ENCODE measurements around the gene POLR3E. TPM values are rescaled to one million over a fixed set of nuclear protein-coding genes. Genes with fewer than 3 reads are reported as not detected.
"Not testable (repeated sequence)": the region's sequence is repeated elsewhere in the genome, so short reads cannot be mapped to it uniquely, and the experiment has no call there.

Gene POLR3E
- total RNA-seq, 1 donor from 2014 or later, result 58.3 TPM

GRCh38 chr16:22335668-22336246 lies 38.5 kb downstream of the POLR3E start:
- no peak for DNase-seq (ENCODE audit: low spot score)

GRCh38 chr16:22336581-22336980 lies 39.4 kb downstream of the POLR3E start:
- no peak for DNase-seq (ENCODE audit: low spot score)

DNA sequence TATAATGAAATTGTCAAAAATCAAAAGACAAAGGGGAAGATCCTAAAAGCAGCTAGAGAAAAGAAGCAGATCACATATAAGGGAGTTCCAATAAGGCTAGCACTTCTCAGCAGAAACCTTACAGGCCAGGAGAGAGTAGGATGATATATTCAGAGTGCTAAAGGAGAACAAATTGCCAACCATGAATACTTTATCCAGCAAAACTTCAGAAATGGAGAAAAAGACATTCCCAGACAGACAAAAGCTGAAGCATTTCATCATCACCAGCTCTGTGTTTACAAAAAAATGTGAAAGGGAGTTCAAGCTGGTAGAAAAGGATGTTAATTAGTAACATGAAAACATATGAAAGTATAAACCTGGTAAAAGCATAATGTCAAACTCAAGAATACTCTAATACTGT lies 39.8 kb downstream of the POLR3E start:
- no peak for DNase-seq (ENCODE audit: low spot score)

GRCh38 chr16:22337849-22338635 lies 40.8 kb downstream of the POLR3E start:
- no peak for DNase-seq (ENCODE audit: low spot score)

DNA sequence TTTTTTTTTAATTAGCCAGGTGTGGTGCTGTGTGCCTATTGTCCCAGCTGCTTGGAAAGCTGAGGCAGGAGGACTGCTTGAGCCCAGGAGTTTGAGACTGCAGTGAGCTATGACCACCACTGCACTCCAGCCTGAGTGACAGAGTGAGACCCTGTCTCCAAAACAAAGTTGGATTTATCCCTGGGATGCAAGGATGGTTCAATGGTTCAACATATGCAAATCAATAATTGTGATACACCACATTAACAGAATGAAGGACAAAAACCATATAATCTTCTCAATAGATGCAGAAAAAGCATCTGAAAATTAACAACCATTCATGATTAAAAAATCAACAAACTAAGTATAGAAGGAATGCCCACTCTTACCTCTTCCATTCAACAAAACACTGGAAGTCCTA lies 43.7 kb downstream of the POLR3E start:
- no peak for DNase-seq (ENCODE audit: low spot score)

GRCh38 chr16:22342082-22342481 lies 44.9 kb downstream of the POLR3E start:
- no peak for DNase-seq (ENCODE audit: low spot score)

GRCh38 chr16:22346483-22346882 lies 49.3 kb downstream of the POLR3E start:
- DNase-seq (ENCODE audit: low spot score), result peak; percentile 20

- DNase-seq (ENCODE audit: low spot score), result no peak
Measured at GRCh38 chr16:22347100-22347820, 50.1 kb downstream of the POLR3E start.

- DNase-seq (ENCODE audit: low spot score), result no peak
Measured at GRCh38 chr16:22348291-22348690, 51.1 kb downstream of the POLR3E start.

DNA sequence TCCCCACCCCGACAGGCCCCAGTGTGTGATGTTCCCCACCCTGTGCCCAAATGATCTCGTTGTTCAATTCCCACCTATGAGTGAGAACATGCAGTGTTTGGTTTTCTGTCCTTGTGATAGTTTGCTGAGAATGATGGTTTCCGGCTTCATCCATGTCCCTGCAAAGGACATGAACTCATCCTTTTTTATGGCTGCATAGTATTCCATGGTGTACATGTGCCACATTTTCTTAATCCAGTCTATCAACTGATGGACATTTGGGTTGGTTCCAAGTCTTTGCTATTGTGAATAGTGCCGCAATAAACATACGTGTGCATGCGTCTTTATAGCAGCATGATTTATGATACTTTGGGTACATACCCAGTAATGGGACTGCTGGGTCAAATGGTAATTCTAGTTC lies 53.8 kb downstream of the POLR3E start:
- not testable (repeated sequence) for DNase-seq (ENCODE audit: low spot score)

DNA sequence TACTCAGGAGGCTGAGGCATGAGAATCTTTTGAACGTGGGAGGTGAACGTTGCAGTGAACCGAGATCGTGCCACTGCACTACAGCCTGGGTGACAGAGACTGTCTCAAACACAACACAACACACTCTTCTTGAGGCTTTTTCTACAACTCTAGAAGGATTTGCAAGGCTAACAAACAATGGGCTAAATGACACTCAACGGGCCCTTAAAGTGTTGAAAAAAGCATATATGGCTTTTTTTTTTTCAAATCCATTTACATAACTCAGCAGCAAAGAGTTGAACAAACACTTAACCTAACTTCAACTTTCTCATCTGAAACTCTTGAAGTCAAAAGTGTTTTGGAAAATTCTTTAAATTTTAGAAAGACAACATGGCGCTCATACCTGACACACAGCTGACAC lies 54.9 kb downstream of the POLR3E start:
- DNase-seq (ENCODE audit: low spot score), result no peak

- no peak for DNase-seq (ENCODE audit: low spot score)
Measured at GRCh38 chr16:22352723-22353122, 55.5 kb downstream of the POLR3E start.

- no peak for DNase-seq (ENCODE audit: low spot score)
Measured at GRCh38 chr16:22353191-22353919, 56.1 kb downstream of the POLR3E start.

GRCh38 chr16:22353933-22354541 lies 56.8 kb downstream of the POLR3E start:
- DNase-seq (ENCODE audit: low spot score), result no peak

- DNase-seq (ENCODE audit: low spot score), result no peak
Measured at GRCh38 chr16:22355487-22355908, 58.3 kb downstream of the POLR3E start.

GRCh38 chr16:22356930-22357634 lies 59.9 kb downstream of the POLR3E start:
- no peak for DNase-seq (ENCODE audit: low spot score)

GRCh38 chr16:22357635-22357971 lies 60.4 kb downstream of the POLR3E start:
- DNase-seq (ENCODE audit: low spot score), result no peak

DNA sequence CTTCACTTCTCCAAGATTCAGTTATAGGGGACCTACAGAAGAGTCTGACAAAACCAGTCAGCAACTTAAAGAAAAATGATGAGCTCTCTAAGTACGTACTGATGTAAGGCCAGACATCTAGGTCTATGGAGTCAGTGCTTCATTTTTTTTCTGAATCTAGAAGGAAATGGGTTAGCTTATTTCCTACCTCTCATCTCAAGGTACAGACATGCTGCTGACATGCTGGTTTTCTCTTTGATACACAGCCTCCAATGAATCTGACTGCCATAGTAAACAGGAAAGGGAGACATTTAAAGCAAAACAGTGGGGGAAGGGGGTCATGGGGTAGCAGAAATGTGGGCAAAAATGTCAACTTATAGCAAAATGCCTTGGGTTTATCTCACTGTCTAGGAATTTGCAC lies 60.8 kb downstream of the POLR3E start:
- DNase-seq (ENCODE audit: low spot score), result no peak

GRCh38 chr16:22359679-22360078 lies 62.5 kb downstream of the POLR3E start:
- no peak for DNase-seq (ENCODE audit: low spot score)

DNA sequence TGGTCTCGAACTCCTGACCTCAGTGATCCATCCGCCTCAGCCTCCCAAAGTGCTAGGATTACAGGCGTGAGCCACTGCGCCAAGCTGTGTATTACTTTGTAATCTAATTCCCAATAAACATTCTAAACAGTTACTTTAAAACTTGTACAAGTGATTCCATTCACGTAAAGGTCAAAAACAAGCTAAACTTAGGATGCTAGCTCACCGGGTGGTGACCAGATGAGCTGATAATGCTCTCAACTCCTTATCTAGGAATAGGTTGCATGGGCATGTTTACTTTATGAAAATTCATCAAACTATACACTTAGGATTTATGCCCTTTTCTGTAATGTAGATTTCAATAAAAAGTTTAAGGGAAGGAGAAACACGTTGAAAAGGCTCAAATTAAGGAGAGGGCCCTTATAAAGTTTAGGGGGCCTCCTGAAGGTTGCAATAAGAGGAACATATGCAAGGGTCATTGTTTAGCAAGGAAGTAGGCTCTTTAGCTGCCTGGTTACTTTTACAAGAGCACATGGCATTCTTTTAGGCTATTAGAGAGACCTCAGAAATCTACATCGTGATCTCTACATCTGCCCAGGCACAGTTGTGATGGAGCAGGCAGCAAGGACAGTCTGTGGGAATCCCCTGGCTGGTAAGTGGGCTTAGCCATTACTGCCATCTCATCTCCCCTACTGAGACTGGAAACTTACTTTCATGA lies 63.9 kb downstream of the POLR3E start:
- no peak for DNase-seq (ENCODE audit: low spot score)

All from umbilical cord (tissue), 2 donors.